Measurements from ENCODE around the gene SLC23A1. TPM values are rescaled to one million over a fixed set of nuclear protein-coding genes. Genes with fewer than 3 reads are reported as not detected.

SLC23A1 gene
- total and polyA plus RNA-seq, 2 of the 13 experiments (the other 11 are each of a cell fraction or from before 2014, with no cell fraction given), result 6.0 to 6.6 TPM

GRCh38 chr5:139402561-139403158 lies 19.6 kb upstream of the SLC23A1 start (continued):
- no peak for TF ChIP-seq ZBTB49 (CRISPR knock-in tag; IDR thresholded peaks at IDR 0.05; ENCODE audit: borderline replicate concordance)
- no peak for TF ChIP-seq MAFG (CRISPR knock-in tag; IDR thresholded peaks at IDR 0.05)
- no peak for TF ChIP-seq THYN1 (CRISPR knock-in tag; IDR thresholded peaks at IDR 0.05; ENCODE audit: borderline replicate concordance, low read depth)
- TF ChIP-seq RBAK (CRISPR knock-in tag; IDR thresholded peaks at IDR 0.05), result no peak
- peak; percentile 90 for TF ChIP-seq KDM1A (CRISPR knock-in tag; IDR thresholded peaks at IDR 0.05)
- TF ChIP-seq POLR2AphosphoS2 (IDR thresholded peaks at IDR 0.05; ENCODE audit: low read depth, low read length), result no peak
- no peak for TF ChIP-seq PLRG1 (conservative IDR thresholded peaks at IDR 0.05)
- TF ChIP-seq ZFP62 (CRISPR knock-in tag; IDR thresholded peaks at IDR 0.05), result no peak
- TF ChIP-seq ZNF414 (CRISPR knock-in tag; IDR thresholded peaks at IDR 0.05), result no peak
- peak; percentile 27; the same call in 1 of the 2 replicates for TF ChIP-seq NCOA2 (CRISPR knock-in tag; IDR thresholded peaks at IDR 0.05)
- no peak for TF ChIP-seq MXD1 (CRISPR knock-in tag; IDR thresholded peaks at IDR 0.05)
- TF ChIP-seq, protein P1, sequence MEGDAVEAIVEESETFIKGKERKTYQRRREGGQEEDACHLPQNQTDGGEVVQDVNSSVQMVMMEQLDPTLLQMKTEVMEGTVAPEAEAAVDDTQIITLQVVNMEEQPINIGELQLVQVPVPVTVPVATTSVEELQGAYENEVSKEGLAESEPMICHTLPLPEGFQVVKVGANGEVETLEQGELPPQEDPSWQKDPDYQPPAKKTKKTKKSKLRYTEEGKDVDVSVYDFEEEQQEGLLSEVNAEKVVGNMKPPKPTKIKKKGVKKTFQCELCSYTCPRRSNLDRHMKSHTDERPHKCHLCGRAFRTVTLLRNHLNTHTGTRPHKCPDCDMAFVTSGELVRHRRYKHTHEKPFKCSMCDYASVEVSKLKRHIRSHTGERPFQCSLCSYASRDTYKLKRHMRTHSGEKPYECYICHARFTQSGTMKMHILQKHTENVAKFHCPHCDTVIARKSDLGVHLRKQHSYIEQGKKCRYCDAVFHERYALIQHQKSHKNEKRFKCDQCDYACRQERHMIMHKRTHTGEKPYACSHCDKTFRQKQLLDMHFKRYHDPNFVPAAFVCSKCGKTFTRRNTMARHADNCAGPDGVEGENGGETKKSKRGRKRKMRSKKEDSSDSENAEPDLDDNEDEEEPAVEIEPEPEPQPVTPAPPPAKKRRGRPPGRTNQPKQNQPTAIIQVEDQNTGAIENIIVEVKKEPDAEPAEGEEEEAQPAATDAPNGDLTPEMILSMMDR (CRISPR knock-in tag; IDR thresholded peaks at IDR 0.05), result peak; percentile 78
- no peak for TF ChIP-seq ZNF441 (CRISPR knock-in tag; IDR thresholded peaks at IDR 0.05; ENCODE audit: borderline replicate concordance)
- TF ChIP-seq, protein P2, sequence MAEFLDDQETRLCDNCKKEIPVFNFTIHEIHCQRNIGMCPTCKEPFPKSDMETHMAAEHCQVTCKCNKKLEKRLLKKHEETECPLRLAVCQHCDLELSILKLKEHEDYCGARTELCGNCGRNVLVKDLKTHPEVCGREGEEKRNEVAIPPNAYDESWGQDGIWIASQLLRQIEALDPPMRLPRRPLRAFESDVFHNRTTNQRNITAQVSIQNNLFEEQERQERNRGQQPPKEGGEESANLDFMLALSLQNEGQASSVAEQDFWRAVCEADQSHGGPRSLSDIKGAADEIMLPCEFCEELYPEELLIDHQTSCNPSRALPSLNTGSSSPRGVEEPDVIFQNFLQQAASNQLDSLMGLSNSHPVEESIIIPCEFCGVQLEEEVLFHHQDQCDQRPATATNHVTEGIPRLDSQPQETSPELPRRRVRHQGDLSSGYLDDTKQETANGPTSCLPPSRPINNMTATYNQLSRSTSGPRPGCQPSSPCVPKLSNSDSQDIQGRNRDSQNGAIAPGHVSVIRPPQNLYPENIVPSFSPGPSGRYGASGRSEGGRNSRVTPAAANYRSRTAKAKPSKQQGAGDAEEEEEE (CRISPR knock-in tag; IDR thresholded peaks at IDR 0.05; ENCODE audit: borderline replicate concordance), result no peak
- TF ChIP-seq MED1 (CRISPR knock-in tag; IDR thresholded peaks at IDR 0.05), result no peak
- no peak for TF ChIP-seq PTBP1 (IDR thresholded peaks at IDR 0.05; ENCODE audit: low read depth, low read length, poor library complexity, severe bottlenecking)
- TF ChIP-seq KDM6A (CRISPR knock-in tag; IDR thresholded peaks at IDR 0.05; ENCODE audit: low read depth), result no peak
- TF ChIP-seq FOXC1 (CRISPR knock-in tag; IDR thresholded peaks at IDR 0.05; ENCODE audit: borderline replicate concordance), result peak; percentile 50; the same call in 1 of the 2 replicates
- TF ChIP-seq YEATS4 (CRISPR knock-in tag; IDR thresholded peaks at IDR 0.05; ENCODE audit: borderline replicate concordance), result no peak
- no peak for TF ChIP-seq KLF6 (CRISPR knock-in tag; IDR thresholded peaks at IDR 0.05)
- no peak for TF ChIP-seq SMAD3 (CRISPR knock-in tag; IDR thresholded peaks at IDR 0.05)
- TF ChIP-seq GMEB2 (CRISPR knock-in tag; IDR thresholded peaks at IDR 0.05; ENCODE audit: low read depth), result no peak
- TF ChIP-seq NR2F6 (IDR thresholded peaks at IDR 0.05), result no peak
- no peak for TF ChIP-seq NR2F6 (CRISPR knock-in tag; IDR thresholded peaks at IDR 0.05)

All from HepG2 (cell line).